Measurements from ENCODE around the gene RAB3A. TPM values are rescaled to one million over a fixed set of nuclear protein-coding genes. Genes with fewer than 3 reads are reported as not detected.
A peak's percentile ranks its signal among the peaks of the same experiment; 100 is the strongest.

RAB3A gene
- total and polyA plus RNA-seq, 9 of the 15 experiments (the other 6 are each of a cell fraction or from before 2014, with no cell fraction given): 0.17 to 5.1 (median 0.90) TPM; not detected in 1

GRCh38 chr19:18164072-18164471 lies 39.8 kb downstream of the RAB3A start:
- H3K4me2 ChIP-seq (ENCODE audit: insufficient read depth, low read length): no peak overlapping the region
- CTCF ChIA-PET (ENCODE audit: low intra/inter-chr PET ratio): no interaction called here
- H4K20me1 ChIP-seq (replicated peaks; ENCODE audit: control insufficient read depth, insufficient read depth, low read length): peaks cover 8% of the 10 kb centered on the region; the same call in 1 of the 2 replicates
- no peaks in the 10 kb centered on the region for H3K9me3 ChIP-seq (replicated peaks; ENCODE audit: control insufficient read depth, insufficient read depth, low read depth, low read length)
- no TSS peak for BruUV-seq (replicated peaks)
- in situ Hi-C loops (cut with MboI): loop anchor here (10.0 kb wide), 1 partner anchor 159 kb away; the partner anchor contains the start of gene ARRDC2
- H3K9me1 ChIP-seq (ENCODE audit: control insufficient read depth, insufficient read depth, low read length): peaks cover 3% of the 10 kb centered on the region
- H3K4me1 ChIP-seq (replicated peaks in 1 of 2; ENCODE audit: control insufficient read depth in 2 of 2, insufficient read depth in 2 of 2, low read length in 2 of 2): peaks cover 14 to 31% of the 10 kb centered on the region in 2 experiments
- peak; percentile 76 for TF ChIP-seq BCOR (IDR thresholded peaks at IDR 0.05)
- TF ChIP-seq THAP7 (CRISPR knock-in tag; IDR thresholded peaks at IDR 0.05): no peak
- no peak for TF ChIP-seq GATA2 (CRISPR knock-in tag; IDR thresholded peaks at IDR 0.05)
- TF ChIP-seq RBM25 (IDR thresholded peaks at IDR 0.05; ENCODE audit: low read depth, low read length, severe bottlenecking): peak; percentile 88
- TF ChIP-seq KDM1A (IDR thresholded peaks at IDR 0.05): 0 out of 4 replicates have a peak, but pooled peaks of 1 of the 2 experiments have one; percentile 19
- TF ChIP-seq ADNP (tag; IDR thresholded peaks at IDR 0.05): 0 out of 2 replicates have a peak, but pooled peaks have one; percentile 42
- H3K27me3 ChIP-seq (ENCODE audit: control insufficient read depth in 2 of 2, insufficient read depth in 2 of 2, low read length in 2 of 2): no peaks in the 10 kb centered on the region
- no peak overlapping the region for H3K4me3 ChIP-seq
- WGBS (ENCODE audit: insufficient coverage, low coverage, missing lambda C conversion rate): 96% methylated on average over 7 of the region's 7 CpGs
- peaks cover 79% of the 10 kb centered on the region; the same call in 2 of the 3 replicates for H3K36me3 ChIP-seq (ENCODE audit: control insufficient read depth, insufficient read depth, low read length)
- intact Hi-C loops (cut with micrococcal nuclease): loop anchor here (10.0 kb wide), 1 partner anchor 159 kb away; the partner anchor contains the start of gene ARRDC2
- no peak overlapping the region for H3K27ac ChIP-seq (ENCODE audit: extremely low read depth, low read depth, low read length)
- DNase-seq (ENCODE audit: extremely low read depth in 1 of 4, low spot score in 3 of 4) (no peak), FAIRE-seq (no peak), ATAC-seq (no peak)
- no peak overlapping the region for H3K9ac ChIP-seq (ENCODE audit: insufficient read depth in 1 of 2, low read depth in 2 of 2, low read length in 2 of 2)
- peaks cover 17% of the 10 kb centered on the region for H3K79me2 ChIP-seq (ENCODE audit: control insufficient read depth, insufficient read depth, low read length)
- no peak overlapping the region for H2AFZ ChIP-seq (ENCODE audit: low read depth, low read length)
- POLR2A ChIA-PET: interaction anchor here (0.7 to 1.8 kb wide), 2 partner anchors 10 to 151 kb away, joined by 3 to 6 read pairs; partner anchors contain the start of gene IFI30
